ENCODE data around the gene MVB12B. TPM values are rescaled to one million over a fixed set of nuclear protein-coding genes. Genes with fewer than 3 reads are reported as not detected.

MVB12B gene
- total RNA-seq, 1 donor from 2014 or later, result 18.4 TPM

DNA sequence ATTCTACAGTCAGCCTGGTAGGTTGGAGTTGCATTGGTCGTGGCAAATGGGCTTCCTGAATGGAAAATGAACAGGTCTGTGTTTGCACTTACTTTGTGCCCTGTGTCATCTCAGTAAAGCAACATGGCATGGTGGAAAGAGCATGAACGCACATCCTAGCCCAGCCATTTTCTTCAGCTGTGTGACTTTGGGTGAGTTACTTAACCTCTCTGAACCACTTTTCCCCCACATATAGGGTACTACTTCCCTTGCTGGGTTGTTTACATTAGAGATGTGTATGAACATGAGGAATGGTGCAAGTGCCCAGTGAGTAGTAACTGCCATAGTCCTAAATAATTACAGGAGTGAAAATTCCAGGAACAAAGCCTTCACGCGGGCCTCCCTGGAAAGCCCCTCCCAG is 83.6 kb downstream of the MVB12B start:
- no peak for DNase-seq

DNA sequence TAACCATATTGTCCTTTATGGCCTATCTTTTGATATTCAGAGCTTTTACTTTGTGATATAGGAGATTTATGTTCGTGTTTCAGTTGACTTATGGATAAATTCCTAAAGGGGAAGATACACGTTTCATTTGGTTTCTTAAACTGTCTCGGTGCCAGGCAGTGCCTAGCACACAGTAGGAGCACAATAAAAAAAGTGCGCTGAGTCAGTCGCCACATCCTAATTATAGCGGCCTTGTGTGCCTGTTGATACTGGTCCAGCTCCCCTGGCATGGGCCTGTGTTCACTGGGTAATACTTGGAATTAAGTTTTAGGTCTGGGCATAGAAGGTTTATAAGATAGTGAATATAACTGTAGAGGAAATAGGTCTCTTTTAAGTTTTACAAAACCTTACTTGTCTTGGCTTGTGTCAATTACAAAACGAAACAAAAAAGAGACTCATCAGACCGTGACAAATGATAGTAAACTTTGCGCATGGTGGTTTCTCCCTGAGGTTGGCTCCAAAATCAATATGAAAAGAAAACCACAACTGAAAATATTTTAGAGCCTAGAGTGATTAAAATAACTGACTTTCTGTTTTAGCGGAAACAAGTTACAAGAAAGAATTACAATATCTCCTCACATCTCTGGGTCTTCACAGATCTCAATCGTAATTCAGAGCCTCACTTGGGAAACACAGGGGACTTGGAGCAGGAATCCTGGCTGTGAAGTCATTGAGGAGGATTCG is 84.8 kb downstream of the MVB12B start:
- DNase-seq, result no peak

DNA sequence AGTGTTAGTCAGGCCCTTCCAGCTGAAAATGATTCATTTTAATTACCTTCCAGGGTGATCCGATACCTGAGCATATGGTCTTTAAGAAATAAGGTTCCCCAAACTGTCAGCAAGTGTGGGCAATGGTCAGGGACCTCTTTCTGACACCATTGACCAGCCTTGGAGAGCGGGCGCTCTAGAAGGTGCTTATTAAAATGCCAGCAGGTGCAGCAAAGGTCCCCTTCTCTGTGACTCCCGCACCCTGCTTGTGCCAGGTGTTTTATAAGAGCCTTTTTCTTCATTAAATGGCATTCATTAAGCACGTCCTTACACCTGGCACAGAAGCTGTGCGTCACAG is 85.3 kb downstream of the MVB12B start:
- DNase-seq, result no peak

DNA sequence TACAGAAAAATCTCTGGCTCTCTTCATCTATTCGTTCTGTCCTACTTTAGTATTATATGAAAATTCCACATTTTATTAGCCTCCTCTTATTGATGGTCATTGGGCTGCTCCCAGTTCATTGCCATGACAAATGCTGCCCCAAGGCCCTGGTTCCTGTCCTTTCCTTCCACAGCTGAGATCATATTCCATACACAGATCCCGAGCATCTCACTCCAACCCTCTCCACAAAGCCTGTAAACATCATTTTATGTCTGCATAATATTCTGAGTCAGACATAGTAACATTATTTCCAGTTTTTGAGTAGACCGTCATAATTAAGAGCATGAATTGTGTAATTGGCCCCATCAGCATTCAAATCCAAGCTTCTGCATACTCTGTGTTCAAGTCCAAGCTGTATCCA is 86.3 kb downstream of the MVB12B start:
- DNase-seq, result no peak

DNA sequence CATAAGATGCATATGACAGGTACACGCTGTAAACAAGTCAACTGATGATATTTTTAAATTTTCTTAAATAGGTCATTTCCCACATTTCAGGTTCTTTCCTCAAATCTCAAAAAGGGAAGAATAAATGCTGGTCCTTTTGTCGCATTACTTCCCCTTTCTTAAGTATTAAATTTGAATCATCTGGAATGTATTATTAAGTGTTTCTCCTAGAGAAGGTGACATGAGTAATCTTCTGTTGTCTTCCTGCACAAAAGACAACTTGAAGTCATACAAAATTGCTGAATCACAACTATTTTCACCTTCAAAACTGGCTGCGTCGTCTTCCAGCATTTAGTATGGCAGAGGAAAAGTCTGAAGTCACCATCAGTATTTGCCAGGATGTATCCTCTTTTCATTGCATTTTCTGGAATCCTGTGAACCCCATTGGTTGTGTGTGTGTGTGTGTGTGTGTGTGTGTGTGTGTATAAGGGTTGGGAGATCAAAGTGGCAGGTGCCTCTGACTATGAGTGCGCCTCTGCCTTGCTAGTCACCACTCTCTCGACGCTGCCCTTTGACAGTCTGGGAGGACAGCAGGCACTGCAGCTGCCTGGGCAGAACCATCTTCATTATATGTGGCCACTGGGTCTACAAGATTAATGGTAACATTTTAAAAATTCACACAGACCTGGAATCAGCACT is 86.9 kb downstream of the MVB12B start:
- DNase-seq, result no peak

DNA sequence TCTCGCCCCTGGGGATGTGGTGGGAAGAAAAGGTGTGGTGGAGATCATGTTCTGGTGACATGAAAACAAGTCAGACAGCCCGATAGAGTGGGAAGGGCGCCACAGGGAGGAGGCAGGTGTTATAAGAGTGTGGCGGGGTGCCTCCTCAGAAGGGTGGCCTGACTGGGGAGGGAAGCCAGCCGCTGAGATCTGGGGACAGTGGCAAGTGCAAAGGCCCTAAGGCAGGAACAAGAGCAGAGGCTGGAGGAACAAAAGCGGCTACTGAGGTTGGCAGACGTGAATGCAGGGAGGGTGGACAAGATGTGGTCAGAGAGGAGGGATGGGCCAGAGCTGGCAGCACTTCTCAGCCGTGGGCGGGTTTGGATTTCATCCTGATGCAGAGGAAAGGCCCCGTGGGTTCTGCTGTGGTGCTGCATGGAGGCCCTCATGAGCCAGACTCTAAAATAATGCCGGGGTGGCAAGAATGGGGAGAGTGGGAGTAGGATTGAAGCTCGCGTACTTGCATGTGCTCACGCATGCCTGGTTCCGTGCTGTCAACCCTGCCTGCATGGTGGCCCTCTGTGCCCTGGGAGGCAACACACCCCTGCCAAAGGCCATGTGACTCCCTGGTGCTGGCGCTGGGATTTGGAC is 89.2 kb downstream of the MVB12B start:
- no peak for DNase-seq

DNA sequence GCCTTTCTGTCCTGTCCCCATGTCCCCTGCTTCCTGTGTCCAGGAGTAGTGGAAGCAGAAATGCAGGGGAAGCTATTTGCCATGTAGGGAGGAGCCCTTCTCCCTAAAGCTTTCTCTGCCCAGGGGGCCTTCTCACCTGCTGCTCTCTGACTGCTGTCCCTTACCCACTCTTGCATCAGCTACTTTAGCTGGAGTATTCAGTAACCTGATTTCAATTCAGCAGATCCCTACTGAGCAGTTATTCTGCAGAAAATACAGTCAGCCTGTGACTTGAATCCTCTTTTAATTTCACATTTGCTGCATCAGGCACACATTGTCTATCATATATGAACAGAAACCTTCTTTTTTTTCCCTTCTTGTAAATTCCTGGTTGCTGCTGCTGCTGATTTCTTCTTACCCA is 90.4 kb downstream of the MVB12B start:
- no peak for DNase-seq

DNA sequence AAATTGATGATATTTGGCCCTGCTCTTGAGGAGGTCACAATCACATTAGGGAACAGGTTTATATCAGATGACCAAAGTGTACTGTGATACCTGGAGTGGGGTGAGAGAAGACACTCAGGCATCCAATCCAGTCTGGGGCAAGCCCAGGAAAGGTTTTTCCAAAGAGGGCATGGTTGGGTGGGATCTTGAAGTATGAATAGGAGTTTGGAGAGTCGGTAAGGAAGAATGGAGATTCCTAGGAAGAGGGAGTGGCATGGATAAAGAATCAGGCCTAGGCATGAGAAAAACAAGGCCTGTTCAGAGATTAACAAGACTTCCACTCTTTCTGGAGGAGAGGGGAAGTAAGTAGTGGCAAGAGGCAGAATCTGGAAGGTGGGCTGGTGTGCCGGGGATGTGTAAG is 91.1 kb downstream of the MVB12B start:
- DNase-seq, result no peak

DNA sequence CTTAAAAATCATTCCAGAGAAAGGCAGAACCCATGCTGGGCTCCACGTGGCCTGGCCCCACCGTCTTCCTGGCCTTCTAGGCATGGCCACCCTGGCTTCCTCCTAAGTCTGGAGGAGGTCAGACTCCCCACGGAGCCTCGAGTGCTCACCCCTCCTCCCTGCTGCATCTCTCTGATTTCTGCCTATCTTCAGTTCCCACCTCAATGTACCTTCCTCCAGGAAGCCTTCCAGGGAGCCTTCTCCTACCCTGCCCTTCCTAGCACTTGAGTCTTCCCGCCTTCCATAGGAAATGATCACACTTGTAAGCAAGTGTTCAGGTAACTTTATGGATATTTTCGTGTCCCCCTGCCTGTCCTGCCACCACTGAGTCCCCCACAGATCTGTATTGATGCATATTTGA is 92.0 kb downstream of the MVB12B start:
- DNase-seq, result no peak

DNA sequence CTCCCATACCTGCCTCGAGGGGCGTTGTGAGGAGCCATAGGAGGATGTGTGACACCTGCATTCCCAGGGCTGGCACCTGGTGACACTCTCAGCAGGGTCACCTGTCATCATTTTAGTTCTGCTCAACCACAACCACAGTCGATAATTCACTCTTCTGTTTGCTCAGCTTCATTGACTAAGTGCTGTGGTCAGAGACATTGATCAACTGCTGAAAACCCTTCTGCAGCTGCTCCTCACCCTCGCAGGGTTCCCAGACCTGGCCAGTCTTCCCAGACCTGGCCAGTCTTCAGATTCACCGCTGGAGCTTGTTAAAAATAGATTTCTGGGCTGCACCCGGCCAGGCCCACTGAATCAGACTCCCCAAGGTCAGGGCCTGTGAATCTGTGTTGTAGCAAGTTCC is 92.8 kb downstream of the MVB12B start:
- DNase-seq, result no peak

DNA sequence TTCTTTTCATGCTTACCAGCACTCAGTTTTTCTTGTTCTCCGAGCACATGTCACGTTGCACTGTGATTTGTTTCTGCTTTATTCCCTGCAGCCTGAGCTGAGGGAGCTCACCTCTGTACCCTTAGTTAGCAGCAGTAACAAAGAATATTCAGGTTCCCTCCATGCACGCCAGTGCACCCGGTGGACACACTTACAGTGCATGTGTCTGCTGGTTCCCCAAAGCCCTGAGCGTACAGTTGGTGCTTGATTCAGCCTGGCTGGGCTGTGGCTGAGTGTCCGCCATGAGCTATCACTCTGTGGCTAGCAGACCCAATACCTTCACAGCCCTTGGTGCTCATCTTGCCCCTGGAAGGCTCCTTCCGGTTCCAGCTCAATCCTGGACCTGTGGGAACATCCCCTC is 93.5 kb downstream of the MVB12B start:
- no peak for DNase-seq

DNA sequence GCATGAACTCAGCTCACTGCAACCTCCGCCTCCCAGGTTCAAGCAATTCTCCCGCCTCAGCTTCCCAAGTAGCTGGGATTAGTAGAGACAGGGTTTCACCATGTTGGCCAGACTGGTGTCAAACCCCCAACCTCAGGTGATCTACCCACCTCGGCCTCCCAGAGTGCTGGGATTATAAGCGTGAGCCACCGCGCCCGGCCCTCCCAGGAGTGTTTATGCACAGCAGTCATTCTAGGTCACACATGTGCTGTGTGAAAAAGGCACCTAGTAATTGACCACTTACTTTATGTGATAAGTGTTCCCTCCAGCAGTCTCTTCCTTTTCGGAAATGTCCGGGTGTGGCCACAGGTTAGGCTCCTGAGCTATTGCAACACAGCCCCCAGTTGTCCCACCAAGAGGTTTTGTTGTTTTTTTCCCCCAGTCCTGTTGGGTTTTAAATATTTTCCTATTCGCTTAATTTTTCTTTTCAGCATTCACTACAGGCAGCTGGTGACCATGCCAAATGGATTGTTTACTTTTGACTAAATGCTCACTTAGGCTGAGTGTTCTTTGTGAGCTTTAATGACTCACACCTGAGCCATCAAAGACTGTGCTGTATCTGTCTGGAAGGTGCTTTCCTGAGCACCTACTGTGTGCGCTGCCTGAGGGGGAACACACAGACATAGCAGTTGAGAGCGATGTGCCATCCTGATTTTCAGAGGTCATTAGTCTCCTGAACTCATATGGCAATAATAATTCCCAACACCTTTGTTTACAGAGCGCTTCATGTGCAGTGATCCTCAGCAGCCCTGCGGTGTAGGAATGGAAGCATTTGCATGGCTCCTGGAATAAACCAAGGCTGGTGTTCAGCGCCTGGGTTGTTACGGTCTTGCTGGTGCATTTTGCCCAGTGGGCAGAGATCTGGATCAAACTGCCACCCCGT is 94.3 kb downstream of the MVB12B start:
- DNase-seq, result peak; percentile 9

DNA sequence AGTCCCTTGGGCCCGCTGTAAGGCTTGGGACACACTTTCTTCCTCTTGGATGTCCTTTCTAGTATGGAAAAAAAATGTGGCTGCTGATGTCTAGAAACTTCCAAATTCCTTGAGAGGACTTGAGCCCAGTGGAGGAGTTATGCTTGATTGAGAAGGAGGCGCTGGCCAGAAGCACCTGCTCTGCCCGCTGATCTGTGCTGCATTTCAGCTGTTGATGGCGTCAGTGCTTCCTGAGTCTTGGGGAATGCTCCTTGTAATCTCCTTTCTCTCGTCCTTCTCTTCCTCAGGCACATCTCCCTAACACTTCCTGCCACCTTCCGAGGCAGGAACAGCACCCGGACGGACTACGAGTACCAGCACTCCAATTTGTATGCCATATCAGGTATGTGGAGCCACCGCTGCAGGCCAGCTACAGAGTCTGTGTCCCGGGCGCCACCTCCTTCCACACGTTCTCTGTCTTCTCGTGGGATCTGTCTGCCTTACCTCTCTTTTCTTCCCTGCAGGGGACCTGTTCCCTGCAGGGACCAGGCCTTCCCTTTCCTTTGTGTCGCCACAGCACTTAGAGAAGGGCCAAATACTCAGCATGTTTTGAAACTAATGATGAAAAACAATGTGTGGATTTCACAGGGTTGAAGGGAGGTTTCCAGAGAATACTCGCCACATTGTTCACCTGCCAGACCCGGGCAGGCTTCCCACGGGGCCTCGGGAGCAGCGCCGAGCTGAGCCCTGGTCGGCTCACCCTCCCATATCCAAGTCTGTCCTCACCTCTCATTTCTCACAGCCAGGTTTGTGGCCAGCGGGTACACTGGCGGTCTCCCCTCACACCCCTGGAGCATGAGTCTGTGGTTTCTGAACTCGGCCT is 95.2 kb downstream of the MVB12B start:
- no peak for DNase-seq

DNA sequence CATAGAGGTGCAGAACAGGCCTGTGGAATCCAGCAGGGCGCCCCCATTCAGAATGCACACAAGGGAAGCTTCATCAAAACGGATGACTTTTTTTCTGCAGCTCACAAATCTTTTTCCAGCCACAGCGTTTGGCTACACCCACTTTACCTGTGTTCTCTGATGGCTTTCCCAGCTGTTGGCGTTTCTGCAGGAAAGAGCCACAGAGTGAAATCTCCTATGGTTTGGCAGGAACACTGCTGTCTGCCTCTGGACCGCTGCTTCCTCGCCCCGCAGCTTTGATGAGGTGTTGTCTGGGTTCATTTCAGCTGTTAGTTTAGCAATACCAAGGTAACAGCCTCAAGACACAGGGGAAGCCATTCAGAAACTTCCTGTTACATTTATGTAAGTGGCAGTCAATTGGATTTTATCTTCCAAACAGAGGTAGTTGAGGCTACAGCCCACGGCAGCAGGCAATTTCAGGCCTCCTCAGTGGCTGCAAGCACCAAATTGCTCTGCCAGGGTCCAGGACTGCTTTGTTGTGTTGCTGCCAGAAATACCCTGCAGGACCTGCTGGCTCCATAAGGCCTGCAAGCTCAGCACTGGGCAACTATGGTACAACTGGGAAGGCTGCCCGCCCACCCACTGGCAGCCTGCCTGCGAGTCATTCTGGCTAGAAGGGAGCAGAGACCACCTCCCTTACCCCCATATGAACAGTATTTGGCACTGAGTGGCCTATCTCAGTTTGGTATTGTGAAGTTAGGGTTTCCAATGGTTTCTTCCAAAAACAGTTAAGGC is 96.7 kb downstream of the MVB12B start:
- no peak for DNase-seq

DNA sequence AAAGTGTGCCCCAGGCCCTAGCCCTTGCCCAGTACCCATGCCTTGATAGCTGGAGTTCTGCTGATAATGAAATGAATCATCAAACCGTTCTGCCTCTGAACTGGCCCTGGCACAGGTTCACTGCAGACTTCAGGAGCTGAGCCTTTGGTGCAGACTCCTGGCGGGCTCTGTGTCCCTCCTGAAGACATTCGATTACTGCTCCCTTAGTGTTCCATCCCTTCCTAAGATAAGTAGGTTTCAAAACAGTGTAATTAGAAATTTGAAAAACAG is 97.2 kb downstream of the MVB12B start:
- no peak for DNase-seq

DNA sequence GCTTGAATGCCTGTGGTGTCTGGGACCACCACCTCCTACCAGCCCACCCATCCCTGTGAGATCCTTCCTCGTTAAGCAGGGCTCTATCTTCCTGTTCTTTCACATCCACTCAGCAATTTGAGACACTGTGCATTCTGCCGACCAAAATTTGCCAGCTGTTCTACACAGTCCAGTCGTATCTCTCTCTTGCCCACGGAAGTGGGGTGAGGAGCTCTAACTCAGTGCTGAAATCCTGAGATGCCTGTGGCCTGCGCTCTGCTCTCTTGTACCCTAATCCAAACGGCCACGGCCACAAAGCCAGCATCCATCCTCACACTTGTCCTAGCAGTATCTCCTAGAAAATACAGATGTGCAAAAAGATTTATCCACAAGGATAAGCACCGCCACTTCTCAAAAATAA is 97.9 kb downstream of the MVB12B start:
- DNase-seq, result no peak

DNA sequence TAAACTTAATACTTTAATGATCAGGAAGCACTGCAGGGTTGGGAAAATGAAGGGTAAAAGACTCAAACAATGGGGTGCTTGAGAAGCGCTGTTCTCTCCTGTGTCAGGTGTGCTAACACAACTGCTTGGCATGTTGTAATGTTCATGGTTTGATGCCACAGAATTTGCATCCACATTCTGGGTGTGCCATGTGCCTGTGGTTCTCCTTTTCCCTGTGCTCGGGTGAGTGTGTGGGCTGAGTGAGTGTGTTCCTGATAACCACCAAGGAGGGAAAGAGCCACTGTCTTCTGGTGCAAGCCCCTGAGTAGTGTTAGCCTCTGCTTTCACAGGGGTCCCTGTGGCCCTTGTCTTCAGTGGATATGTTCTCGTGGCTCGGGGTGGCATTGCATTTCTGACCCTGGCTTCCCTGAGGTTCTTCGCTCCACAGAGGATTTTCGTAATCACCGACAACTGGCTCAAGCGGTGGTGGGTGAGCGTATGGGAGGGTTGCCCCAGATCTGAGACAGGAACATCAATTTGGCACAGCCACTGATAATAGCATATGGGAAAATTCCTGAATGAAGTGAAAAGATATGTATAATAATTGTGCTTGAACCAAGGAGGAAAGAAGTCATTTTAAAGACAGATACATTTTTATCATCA is 102.0 kb downstream of the MVB12B start:
- no peak for DNase-seq

DNA sequence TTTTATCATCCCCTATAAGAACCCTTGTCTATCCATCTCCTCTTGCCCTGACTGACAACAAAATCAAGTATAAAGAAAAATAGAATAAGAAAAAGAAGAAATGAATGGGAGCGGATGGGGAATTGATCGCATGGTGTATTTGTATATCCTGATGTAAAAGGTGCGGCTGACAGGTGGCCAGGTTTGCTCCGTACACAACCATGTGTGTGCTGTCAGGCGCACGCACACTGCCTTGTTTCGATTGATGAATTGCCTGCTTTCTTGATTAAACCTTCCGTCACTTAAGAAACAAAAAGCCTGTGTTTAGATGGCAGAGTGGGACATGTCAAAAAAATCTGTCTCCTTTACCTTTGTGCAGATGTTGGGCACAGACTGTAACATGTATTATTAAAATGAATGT is 102.6 kb downstream of the MVB12B start:
- no peak for DNase-seq

DNA sequence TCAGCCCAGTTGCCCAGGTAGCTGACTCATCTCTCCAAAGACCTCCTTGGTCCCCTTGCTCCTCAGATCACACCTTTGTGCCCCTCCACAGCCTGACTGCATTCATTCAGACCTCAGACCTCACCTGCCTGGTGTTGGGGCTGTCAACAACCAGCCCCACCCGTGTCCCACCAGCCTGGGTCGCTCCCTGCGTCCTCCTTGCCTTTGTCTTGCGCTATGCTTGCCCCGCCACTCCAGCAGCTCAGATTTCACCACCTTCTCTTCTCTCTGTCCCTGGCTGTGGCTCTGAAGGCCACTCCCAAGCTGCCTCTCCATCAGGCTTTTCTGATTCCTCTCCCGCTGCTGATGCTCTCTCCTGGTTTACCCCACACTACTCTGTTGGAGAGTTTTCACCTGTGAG is 103.5 kb downstream of the MVB12B start:
- DNase-seq, result no peak

DNA sequence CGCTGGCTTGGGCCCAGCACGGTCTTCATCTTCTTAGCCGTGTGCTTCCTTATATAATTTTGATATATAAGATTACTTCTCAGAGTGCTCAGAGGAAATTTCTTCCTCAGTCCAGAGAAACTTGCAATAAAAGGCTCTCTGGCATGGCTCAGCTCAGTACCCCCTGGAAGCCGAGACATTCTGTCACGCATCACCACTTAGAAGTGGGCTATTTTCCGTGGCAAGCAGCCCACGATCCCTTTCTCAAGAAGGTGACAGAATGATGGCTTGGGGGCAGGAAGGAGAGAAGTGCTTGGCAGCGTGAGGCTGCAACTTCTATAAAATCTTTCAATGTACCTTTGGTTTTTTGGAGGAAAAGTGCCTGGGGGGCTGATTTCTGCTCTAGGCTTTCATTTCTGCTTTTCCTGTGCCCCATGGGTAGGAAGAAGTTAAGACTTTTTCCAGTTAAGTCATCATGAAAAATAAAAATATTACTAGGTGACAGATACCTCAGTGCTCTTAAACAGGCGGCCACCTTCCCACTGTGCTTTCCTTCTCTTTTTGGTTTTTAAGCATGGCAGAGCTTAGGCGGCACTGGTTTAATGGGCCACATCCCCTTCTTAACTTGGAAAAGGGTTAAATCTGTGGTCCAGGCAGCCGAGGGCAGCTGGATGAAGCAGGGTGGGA is 104.6 kb downstream of the MVB12B start:
- no peak for DNase-seq

DNA sequence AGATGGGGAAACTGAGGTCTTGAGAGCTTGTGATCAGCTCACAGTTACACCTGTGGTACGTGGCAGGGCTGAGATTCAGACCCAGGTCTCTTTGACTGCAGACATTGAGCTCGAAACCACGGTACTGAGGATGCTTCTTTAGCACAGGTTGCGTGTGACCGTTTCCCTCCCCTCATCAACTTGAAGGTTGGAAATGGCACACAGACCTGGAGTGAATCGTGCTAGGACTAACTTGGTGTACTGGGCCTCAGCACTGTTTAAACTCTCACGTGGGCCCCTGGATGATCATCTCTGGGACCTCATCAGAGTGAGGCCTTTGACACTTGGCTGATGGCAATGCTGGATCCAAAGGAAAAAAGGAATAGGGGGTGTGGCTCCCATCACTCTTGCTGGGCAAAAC is 106.0 kb downstream of the MVB12B start:
- no peak for DNase-seq

Data from dermis blood vessel endothelial cell (primary cell).